ENCODE data around the gene TMIGD3. TPM values are rescaled to one million over a fixed set of nuclear protein-coding genes. Genes with fewer than 3 reads are reported as not detected.

TMIGD3 gene
- total RNA-seq, 1 experiment from 2014 or later: not detected

DNA sequence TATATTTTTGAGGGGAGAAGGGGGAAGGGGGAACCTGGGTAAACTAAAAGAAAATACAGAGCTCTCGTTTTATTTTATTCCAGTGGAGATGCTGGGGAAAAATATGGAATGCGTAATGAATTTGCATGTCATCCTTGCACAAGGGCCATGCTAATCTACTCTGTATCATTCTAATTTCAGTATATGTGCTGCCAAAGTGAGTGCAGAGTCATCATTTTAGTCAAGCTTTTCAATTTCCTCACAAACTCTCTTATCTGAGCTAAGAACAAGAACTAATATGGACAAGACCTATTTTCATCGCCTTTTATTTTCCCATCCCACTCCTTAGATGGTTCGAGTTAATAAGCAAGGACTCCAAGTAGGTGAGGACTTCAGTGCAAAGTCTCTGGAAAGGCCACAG, 13.2 kb downstream of the TMIGD3 start:
- Histone ChIP-seq H3K27me3 (ENCODE audit: control insufficient read depth, insufficient read depth, low read length) (no peaks in the 10 kb centered on the region; the same call in 1 of the 2 replicates), H3K27ac (ENCODE audit: low read length) (no peak overlapping the region), H3K36me3 (ENCODE audit: control insufficient read depth, insufficient read depth, low read length) (no peaks in the 10 kb centered on the region), H3K4me3 (ENCODE audit: low read depth in 2 of 2, low read length in 2 of 2) (no peak overlapping the region), H3K4me1 (ENCODE audit: control insufficient read depth, insufficient read depth, low read length) (no peaks in the 10 kb centered on the region), H3K9me3 (ENCODE audit: control insufficient read depth, insufficient read depth, low read depth, low read length) (no peaks in the 10 kb centered on the region)
- intact Hi-C loops (cut with micrococcal nuclease; ENCODE audit: unreplicated experiment): no loop called here
- TF ChIP-seq POLR2AphosphoS5 (IDR thresholded peaks at IDR 0.05; ENCODE audit: low read depth, low read length) (no peak), TCF7L2 (IDR thresholded peaks at IDR 0.05; ENCODE audit: low read depth, low read length) (no peak), SIN3A (IDR thresholded peaks at IDR 0.05; ENCODE audit: borderline replicate concordance, insufficient read depth, low read depth, low read length) (no peak)
- TF ChIP-seq, protein P1, sequence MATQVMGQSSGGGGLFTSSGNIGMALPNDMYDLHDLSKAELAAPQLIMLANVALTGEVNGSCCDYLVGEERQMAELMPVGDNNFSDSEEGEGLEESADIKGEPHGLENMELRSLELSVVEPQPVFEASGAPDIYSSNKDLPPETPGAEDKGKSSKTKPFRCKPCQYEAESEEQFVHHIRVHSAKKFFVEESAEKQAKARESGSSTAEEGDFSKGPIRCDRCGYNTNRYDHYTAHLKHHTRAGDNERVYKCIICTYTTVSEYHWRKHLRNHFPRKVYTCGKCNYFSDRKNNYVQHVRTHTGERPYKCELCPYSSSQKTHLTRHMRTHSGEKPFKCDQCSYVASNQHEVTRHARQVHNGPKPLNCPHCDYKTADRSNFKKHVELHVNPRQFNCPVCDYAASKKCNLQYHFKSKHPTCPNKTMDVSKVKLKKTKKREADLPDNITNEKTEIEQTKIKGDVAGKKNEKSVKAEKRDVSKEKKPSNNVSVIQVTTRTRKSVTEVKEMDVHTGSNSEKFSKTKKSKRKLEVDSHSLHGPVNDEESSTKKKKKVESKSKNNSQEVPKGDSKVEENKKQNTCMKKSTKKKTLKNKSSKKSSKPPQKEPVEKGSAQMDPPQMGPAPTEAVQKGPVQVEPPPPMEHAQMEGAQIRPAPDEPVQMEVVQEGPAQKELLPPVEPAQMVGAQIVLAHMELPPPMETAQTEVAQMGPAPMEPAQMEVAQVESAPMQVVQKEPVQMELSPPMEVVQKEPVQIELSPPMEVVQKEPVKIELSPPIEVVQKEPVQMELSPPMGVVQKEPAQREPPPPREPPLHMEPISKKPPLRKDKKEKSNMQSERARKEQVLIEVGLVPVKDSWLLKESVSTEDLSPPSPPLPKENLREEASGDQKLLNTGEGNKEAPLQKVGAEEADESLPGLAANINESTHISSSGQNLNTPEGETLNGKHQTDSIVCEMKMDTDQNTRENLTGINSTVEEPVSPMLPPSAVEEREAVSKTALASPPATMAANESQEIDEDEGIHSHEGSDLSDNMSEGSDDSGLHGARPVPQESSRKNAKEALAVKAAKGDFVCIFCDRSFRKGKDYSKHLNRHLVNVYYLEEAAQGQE (IDR thresholded peaks at IDR 0.05; ENCODE audit: insufficient read depth in 1 of 2, low read depth in 2 of 2, low read length in 1 of 2): no peak
- TF ChIP-seq, protein P2, sequence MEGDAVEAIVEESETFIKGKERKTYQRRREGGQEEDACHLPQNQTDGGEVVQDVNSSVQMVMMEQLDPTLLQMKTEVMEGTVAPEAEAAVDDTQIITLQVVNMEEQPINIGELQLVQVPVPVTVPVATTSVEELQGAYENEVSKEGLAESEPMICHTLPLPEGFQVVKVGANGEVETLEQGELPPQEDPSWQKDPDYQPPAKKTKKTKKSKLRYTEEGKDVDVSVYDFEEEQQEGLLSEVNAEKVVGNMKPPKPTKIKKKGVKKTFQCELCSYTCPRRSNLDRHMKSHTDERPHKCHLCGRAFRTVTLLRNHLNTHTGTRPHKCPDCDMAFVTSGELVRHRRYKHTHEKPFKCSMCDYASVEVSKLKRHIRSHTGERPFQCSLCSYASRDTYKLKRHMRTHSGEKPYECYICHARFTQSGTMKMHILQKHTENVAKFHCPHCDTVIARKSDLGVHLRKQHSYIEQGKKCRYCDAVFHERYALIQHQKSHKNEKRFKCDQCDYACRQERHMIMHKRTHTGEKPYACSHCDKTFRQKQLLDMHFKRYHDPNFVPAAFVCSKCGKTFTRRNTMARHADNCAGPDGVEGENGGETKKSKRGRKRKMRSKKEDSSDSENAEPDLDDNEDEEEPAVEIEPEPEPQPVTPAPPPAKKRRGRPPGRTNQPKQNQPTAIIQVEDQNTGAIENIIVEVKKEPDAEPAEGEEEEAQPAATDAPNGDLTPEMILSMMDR (IDR thresholded peaks at IDR 0.05): no peak
- DNase-seq (ENCODE audit: low read depth, low spot score) (no peak), ATAC-seq (no peak)
- ChIA-PET POLR2A (no interaction called here), CTCF (interaction anchor here (2.2 kb wide), 1 partner anchor 18 kb away, joined by 4 read pairs; no protein-coding TSS in a partner anchor)
- in situ Hi-C loops (cut with HindIII; ENCODE audit: low pct_unique_long_range_greater_than_20kb, low sequenced_read_pairs): no loop called here
- BruUV-seq (replicated peaks): no TSS peak

GRCh38 chr1:111489604-111490003, 13.8 kb downstream of the TMIGD3 start:
- Histone ChIP-seq H3K27me3 (ENCODE audit: control insufficient read depth, insufficient read depth, low read length) (no peaks in the 10 kb centered on the region; the same call in 1 of the 2 replicates), H3K4me1 (ENCODE audit: control insufficient read depth, insufficient read depth, low read length) (no peaks in the 10 kb centered on the region), H3K27ac (ENCODE audit: low read length) (no peak overlapping the region), H3K9me3 (ENCODE audit: control insufficient read depth, insufficient read depth, low read depth, low read length) (no peaks in the 10 kb centered on the region), H3K4me3 (ENCODE audit: low read depth in 2 of 2, low read length in 2 of 2) (no peak overlapping the region), H3K36me3 (ENCODE audit: control insufficient read depth, insufficient read depth, low read length) (no peaks in the 10 kb centered on the region)
- intact Hi-C loops (cut with micrococcal nuclease; ENCODE audit: unreplicated experiment): loop anchor here (10.0 kb wide), 1 partner anchor 255 kb away; no protein-coding TSS in a partner anchor
- CTCF ChIA-PET: interaction anchor here (2.2 kb wide), 1 partner anchor 18 kb away, joined by 4 read pairs; no protein-coding TSS in a partner anchor
- no peak for ATAC-seq
- no peak for TF ChIP-seq SIN3A (IDR thresholded peaks at IDR 0.05; ENCODE audit: borderline replicate concordance, insufficient read depth, low read depth, low read length)
- TF ChIP-seq, protein P1 (IDR thresholded peaks at IDR 0.05; ENCODE audit: insufficient read depth in 1 of 2, low read depth in 2 of 2, low read length in 1 of 2): no peak
- no peak for TF ChIP-seq POLR2AphosphoS5 (IDR thresholded peaks at IDR 0.05; ENCODE audit: low read depth, low read length)
- no peak for TF ChIP-seq TCF7L2 (IDR thresholded peaks at IDR 0.05; ENCODE audit: low read depth, low read length)
- TF ChIP-seq, protein P2 (IDR thresholded peaks at IDR 0.05): no peak
- no peak for DNase-seq (ENCODE audit: low read depth, low spot score)
- in situ Hi-C loops (cut with HindIII; ENCODE audit: low pct_unique_long_range_greater_than_20kb, low sequenced_read_pairs): no loop called here
- POLR2A ChIA-PET: no interaction called here
- no TSS peak for BruUV-seq (replicated peaks)
